Breast epithelium (tissue), 3 donors: ENCODE results near the gene PRR20B.
"Not testable (repeated sequence)": the region's sequence is repeated elsewhere in the genome, so short reads cannot be mapped to it uniquely, and the experiment has no call there.

ENCODE experiments used
- CTCF ChIP-seq, 3 donors: fragments of 450-650 bp; IDR thresholded peaks; one replicate each; pipeline ENCODE4 v1.5.1; 2016 to 2017; ENCODE audit warnings: antibody characterized with exemption in 3 of 3, mild to moderate bottlenecking in 3 of 3, moderate library complexity in 3 of 3
- POLR2A ChIP-seq: fragments of 450-650 bp; IDR thresholded peaks from one replicate; pipeline ENCODE4 v1.6.1; 2016; ENCODE audit warnings: antibody characterized with exemption, mild to moderate bottlenecking, moderate library complexity
- POLR2AphosphoS5 ChIP-seq, 3 donors: sonication (generic); formaldehyde crosslinking; IDR thresholded peaks; one replicate each; pipeline ENCODE4 v1.6.1; 2017; ENCODE audit warnings: antibody characterized with exemption in 3 of 3

DNA sequence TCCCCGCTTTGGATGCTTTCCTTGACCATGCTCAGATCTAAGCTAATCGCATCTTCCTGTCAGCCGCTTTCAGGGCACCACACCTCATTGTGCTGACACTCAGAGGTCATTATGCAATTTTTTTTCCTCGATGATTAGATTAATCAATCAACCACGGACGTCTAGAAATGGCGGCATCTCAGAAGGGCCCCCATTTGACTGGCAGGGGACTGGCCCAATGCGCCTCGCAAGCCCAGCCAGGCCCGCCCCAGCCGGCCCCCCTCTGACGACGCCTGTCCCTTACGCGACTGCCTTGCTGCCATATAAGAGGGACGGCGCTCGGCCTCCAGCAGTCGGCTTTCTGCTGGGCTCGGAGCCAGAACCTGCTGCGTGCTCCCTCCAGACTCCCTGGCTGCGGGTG lies 13.0 kb downstream of the PRR20B start, which contains the start of gene PRR20D:
- TF ChIP-seq CTCF (IDR thresholded peaks at IDR 0.05); POLR2A; POLR2AphosphoS5 (IDR thresholded peaks at IDR 0.05): not testable (repeated sequence)
